ENCODE results near the gene UBTD1. TPM values are rescaled to one million over a fixed set of nuclear protein-coding genes. Genes with fewer than 3 reads are reported as not detected.

The UBTD1 gene
- total RNA-seq, 1 donor from 2014 or later, result 59.9 TPM

DNA sequence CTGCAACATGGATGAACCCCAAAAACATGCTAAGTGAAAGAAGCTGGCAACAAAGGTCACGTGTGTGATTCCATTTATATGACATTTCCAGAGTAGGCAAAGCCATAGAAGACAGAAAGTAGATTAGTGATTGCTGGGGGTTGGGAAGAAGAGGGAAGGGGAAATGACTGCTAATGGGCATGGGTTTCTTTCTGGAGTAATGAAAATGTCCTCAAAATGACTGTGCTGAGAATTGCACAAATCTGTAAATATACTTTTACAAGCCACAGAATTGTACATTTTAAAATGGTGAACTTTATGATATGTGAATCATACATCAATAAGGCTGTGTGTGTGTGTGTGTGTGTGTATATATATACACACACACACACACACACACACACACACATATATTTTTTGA lies 16.3 kb upstream of the UBTD1 start:
- DNase-seq (ENCODE audit: low read depth in 2 of 2), result no peak

DNA sequence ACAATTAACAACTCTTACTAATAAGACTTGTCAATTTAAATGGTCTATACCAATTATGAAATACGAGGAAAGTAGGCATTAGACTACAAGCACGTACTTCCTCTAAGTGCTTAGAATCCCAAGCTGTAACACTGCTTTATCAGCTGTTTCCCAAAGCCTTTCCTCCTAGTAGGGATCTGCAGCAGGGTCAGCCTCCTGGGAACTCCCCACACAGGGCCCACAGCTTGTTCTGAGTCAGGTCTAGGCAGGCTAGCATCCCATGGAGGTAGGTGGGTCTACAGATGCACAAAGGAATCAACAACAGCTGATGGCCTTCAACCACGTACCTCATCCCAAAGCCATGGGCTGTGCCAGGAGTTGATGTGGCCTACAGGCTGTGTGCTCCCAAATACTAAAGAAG lies 15.2 kb upstream of the UBTD1 start:
- peak; percentile 23 to 69 for DNase-seq (ENCODE audit: low read depth in 2 of 2)

DNA sequence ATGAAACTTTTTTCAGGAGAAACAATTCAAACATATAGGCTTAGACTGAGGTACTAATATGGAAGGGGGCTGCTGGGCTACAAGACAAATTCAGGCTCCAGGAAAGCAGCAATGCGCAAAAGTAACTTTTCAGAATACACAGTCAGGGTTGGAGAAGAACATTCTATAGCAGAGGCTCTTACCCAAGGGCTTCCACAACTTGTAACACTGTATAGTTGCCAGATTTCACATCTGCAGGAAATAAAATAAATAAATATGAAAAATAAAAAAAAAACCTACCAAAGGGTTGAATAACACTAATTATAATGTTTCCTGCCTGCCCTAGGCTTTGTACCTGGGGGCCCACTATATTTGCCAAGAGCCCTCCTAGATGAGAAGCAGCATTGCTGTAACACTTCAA lies 14.8 kb upstream of the UBTD1 start:
- peak; percentile 16 to 33 for DNase-seq (ENCODE audit: low read depth in 2 of 2)

DNA sequence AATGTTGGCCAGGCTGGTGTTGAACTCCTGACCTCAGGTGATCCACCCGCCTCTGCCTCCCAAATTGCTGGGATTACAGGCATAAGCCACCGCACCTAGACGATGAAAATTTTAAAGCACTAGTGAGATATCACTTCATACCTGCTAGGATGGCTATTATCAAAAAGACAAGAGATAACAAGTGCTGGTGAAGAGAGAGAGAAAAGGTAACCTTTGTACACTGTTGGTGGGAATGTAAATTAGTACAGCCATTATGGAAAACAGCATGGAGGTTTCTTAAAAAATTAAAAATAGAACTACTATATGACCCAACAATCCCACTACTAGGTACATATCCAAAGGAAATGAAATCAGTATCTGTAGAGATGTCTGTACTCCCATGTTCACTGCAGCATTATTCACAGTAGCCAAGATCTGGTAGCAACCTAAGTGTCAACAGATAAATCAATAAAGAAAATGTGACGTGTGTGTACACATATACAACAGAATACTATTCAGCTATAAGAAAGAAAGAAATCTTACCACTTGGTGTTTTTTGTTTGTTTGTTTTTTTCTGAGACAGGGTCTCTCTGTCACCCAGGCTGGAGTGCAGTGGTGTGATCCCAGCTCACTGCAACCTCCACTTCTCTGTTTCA lies 13.0 kb upstream of the UBTD1 start:
- DNase-seq (ENCODE audit: low read depth in 2 of 2), result no peak

DNA sequence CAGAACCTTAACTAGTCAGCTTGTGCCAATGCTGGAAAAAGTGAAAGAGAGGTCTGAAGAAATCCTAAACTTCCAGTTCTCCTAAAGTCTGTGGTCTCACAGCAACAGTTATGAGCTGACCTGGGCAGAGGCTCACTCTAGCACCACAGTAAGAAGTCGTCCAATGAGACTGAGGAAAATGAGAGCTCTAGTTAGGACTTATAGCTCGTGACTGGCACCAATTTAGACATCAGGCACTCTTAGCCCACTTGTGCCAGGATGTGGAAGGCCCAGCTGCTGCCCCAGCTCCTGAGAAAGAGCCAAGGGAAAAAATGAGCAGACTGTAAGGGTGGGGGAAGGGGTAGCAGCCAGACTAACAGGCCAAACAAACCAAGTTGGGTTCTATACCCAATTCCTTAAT lies 8.1 kb upstream of the UBTD1 start:
- peak in 1 of 2 donors; percentile 17 for DNase-seq (ENCODE audit: low read depth in 2 of 2)

DNA sequence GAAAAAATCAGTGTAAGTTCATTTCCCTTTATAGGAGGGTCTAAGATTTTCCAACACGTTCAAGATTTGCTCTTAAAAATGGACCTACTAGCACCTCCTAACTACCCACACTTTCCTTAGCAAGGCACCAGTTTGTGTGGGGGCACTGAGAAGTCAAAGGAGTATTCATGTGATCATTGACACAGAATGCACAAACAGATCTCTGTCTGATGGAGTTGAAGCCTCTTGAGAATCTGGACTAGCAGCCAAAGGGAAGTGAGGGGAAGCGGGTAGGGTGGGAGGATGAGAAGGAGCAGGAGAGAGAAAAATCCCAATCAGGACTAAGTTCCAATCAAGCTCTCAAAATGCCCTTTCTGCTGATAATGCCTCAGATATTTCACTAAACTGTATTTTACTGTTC lies 4.6 kb upstream of the UBTD1 start:
- DNase-seq (ENCODE audit: low read depth in 2 of 2), result no peak

DNA sequence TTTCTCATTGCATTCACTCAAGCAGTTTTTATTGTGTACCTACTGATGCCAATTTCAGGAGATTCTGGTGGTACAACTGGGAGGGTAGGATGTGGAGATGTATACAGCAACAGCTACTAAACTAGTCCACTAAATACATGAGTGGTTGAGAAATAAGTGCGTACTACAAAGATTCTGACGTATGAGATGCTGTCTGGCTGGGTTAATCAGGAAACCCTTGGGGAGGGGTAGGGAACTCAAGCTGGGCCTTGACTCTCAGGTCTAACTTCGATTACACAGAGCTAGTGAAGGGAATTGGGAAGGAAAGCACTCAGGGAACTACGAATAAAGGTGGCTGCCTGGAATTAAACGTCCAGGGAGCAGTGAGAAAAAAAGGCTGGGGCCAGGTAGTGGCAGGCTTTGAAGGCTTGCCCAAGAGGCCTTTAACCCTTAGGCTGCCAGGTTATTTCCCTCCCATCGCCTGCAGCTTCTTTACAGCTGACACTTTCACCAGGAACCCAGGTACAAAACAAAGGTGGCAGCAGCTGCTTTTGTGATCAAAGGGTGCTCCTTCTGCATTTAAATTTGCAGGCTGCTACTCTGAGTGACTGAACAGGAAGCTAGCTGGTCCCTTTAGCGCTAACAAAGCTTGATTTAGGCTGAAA lies 3.7 kb upstream of the UBTD1 start:
- DNase-seq (ENCODE audit: low read depth in 2 of 2), result peak in 1 of 2 donors; percentile 71

DNA sequence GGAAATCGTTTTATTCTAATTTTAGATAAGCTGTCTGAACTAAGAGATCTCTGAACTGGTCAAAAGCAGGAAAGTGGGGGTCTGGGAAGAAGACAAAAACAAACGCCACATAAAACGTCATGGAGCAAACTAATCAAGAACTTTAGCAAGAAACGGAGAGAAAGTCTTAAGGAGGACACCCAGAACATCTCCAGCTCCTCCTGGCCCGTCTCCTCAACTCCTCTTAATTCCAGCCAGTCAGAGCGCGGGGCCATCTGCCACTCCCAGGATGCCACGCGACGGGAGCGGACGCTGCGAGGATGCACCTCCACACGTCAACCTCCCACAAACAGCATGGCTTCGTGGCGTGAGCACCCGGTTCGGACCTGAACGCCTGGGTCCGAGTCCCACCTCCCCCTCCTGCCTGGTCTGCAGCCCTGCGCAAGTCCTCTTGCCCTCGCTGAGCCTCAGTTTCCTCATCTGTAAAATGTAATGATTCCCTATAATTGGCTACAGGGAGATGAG lies 1.1 kb upstream of the UBTD1 start:
- peak; percentile 78 to 84 for DNase-seq (ENCODE audit: low read depth in 2 of 2)

DNA sequence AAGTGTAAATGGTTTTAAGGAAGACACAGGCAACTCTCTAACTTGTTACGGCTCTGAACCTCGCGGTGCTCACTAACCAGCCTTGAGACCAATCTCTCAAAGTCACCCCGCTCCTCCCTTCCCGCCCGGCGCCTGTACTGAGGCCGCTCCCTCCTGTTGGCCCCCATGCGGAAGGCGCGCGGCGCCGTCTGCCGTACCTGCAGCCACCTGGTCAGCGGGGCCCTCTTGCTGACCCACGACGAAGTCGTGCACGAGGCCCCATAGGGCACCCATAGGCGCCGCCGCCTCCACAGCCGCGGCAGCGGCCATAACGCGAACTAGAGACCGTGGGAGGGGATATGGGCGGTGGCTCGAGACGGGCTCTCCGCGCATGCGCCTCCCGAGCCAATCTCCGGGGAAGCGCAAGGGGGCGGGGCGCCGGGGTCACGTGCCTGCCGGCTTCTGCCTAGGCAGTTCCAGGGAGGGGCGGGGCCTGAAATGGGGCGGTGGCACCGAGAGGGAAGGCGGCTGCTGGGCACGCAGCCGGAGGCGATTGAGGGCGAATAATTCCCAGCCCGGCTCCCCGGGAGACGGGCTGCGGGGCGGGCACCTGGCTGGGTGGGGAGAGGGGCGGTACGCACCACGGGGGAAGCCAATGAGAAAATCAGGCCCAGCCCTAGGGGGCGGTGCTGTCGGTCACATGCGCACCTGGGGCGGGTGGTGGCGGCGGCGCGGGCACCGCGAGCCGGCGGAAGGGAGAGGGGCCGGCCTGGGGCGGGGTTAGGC lies 466 bp upstream of the UBTD1 start, which contains the start of gene MMS19:
Gene MMS19 (minus strand): TSS at position 347 of the 765 bp plus-strand sequence. CDS start 38 bp downstream, at position 309.
- DNase-seq (ENCODE audit: low read depth in 2 of 2), result peak; percentile 99

DNA sequence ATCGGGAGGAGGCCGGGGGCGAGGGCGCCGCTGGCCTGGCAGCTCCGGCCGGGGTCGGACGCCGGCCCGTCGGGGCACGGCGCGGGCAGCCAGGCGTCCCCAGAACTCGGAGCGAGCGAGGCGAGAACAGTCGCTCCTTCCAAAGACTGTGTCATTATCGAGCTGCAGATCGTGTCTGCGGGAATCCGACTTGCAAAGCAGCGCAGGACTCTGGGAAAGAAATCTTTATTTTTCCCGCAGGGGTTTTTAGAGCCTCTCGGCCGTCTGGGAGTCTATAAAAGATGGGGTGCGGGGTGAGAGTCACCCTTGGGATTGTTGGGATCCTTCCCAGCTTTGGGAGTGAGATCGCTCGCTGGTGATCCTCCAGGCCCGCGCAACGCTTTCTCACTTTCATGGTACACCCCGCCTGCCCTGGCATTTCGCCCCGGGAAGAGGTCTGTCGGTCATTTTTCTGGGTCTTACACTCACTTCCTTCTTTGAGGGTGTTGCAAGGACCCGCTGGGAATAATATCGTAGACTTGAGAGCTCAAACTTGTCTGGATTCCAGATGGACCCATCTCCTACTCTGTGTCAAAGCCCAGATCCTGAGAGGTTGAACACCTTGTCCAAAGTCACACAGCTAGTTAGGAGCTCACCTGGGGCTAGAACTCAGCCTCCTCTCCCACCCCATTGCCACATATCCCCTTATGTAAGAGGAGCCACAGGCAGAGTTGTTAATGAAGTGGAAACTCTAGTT lies 1.0 kb downstream of the UBTD1 start:
- DNase-seq (ENCODE audit: low read depth in 2 of 2), result peak; percentile 13 to 38

DNA sequence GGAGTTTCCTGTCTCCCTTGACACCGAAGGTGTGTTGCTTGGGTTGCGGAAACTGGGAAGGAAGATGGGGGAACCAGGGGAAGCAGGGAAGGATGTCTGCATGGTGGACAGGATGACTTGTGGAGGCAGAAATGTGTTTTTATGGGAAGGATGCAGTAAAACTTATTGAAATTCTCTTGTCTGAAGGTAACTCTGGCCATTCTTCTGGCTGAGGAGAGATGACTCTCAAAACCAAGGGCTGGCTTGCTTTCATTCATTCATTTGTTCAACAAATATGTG lies 1.5 kb downstream of the UBTD1 start:
- peak; percentile 63 to 75 for DNase-seq (ENCODE audit: low read depth in 2 of 2)

DNA sequence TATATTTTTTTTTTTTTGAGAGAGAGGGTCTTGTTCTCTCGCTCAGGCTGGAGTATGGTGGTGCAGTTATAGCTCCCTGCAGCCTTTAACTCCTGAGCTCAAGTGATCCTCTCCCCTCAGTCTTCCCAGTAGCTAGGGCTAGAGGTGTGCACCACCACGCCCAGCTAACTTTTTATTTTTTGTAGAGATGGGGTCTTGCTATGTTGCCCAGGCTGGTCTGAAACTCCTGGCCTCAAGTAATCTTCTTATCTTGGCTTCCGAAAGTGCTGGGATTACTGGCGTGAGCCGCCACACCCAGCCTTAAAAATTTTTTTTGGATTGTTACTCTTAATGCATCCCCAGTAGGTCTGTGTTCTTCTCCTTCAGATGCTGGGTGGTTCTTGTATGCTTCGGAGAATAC lies 4.2 kb downstream of the UBTD1 start:
- no peak for DNase-seq (ENCODE audit: low read depth in 2 of 2)

DNA sequence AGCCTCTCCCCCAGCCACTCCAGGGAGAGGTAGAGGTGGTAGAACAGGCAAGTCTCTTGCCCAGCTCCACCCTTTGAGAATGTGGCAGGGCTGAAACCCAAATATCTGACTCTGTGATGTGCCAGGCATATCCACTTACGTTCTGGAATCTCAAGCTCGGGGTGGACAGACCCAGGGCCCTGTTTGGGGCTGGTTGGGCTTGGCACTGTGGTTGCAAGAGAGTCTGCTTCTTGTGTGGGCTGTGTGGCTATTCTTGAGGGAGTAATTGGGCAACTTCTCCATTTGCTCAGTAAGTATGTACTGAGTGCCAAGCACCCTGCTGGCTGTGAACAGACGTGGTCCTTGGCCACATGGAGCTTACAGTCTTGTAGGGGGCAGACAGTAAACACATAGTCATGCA lies 4.7 kb downstream of the UBTD1 start:
- DNase-seq (ENCODE audit: low read depth in 2 of 2), result no peak

DNA sequence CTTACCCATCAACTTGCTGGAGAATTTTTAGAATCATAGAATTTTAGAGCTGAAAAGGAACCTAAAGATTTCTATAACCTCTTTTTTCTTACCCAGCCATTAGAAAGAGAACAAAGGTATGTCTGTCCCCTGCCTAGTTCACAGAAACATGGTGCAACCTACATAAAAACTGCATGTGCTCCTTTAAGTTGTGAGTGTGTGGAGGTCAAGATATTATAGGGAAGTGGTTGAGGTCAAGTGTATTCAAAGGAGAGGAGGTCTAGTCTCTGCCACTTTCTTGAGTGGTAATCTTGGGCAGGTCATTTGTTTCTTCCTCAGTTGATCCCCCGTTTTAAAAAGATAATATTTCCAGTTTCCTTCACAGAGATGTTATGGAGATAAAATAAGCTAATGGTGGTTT lies 6.4 kb downstream of the UBTD1 start:
- no peak for DNase-seq (ENCODE audit: low read depth in 2 of 2)

DNA sequence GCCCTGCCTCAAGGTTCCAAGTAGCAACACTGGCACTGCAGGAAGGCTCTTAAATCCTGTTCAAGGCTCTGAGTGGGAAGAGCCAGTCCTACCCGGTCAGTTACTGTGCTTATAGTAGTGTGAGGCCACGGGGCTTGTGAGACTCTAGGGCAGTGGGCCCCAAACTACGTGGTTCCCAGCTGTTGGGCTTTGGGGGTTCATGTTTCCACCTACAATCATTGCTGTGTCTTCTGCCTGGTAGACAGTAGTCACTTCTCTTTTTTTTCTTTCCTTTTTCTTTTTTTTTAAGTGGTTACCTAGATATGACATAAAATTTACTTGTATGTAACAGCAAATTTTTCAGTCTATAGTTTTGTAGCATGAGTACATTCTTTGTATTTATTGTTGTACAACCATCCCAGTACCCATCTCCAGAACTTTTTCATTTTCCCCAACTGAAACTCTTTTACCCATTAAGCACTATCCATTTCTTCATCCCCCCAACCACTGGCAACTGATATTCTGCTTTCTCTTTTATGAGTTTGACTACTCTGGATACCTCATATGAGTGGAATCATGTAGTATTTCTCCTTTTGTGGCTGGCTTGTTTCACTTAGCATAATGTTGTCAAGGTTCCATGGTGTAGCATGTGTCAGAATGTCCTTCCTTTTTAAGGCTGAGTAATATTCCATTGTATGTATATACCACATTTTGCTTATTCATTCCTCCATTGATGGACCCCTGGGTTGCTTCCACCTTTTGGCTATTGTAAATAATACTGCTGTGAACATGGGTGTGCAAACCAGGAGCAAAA lies 7.7 kb downstream of the UBTD1 start:
- DNase-seq (ENCODE audit: low read depth in 2 of 2), result no peak

DNA sequence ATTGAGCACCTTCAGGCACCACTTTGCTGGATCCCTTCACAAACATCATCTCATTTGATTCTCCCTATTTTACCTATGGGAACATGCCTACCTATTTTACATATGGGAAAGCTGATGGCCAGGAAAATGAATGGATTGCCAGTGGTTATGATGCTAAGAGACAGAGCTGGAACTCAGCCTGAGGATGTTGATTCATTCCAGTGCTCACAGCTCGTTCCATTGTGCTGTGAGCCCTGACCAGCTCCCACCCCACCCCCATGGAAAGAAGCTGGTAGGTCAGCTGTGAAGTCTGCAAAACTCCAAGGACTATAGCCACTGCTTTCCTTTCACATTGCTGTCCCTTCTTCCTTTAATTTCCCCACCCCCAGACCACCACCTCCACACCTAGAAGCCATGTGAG lies 9.6 kb downstream of the UBTD1 start:
- DNase-seq (ENCODE audit: low read depth in 2 of 2), result peak; percentile 78 to 84

DNA sequence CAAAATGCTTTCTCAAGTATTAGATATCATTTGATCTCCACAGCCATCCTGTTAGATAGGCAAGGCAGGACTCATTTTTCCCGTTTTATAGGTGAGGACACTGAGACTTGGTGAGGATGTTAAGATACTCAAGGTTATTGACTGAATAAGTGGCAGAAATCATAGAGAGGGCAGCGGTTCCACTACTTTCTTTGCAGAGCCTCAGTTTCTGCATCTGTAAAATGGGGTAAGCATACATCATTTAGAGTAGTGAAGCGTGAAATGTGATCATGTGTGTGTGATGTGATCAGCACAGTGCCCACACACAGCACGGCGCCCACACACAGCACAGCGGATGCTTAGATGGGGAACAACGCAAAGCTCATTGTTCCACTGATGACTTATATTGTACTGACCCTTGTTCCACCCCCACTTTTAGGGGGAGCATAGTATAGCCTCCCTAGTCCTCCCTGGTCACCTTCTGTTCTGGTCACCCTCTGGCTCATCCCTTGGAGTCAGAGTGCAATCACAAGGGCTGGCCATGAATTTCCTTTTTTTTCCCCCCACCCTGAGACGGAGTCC lies 10.5 kb downstream of the UBTD1 start:
- DNase-seq (ENCODE audit: low read depth in 2 of 2), result no peak

DNA sequence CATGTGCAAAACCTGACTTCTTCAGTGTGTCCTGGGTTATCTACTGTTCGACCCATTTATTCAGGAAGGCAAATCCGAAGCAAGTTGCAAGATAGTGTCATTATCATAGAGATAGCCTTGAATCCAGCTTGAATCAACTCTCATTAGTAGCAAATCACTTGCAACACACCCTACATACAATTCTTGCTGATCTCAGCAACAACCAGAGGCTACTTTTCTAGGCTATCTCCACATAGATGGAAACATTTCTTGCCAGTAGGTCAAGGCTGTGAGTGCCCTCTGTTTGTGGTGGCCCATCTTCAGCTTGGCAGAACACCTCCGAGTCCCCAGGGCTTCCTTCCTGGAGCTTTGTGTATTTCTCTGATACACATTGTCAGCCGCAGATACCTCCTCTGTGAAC lies 12.0 kb downstream of the UBTD1 start:
- no peak for DNase-seq (ENCODE audit: low read depth in 2 of 2)

DNA sequence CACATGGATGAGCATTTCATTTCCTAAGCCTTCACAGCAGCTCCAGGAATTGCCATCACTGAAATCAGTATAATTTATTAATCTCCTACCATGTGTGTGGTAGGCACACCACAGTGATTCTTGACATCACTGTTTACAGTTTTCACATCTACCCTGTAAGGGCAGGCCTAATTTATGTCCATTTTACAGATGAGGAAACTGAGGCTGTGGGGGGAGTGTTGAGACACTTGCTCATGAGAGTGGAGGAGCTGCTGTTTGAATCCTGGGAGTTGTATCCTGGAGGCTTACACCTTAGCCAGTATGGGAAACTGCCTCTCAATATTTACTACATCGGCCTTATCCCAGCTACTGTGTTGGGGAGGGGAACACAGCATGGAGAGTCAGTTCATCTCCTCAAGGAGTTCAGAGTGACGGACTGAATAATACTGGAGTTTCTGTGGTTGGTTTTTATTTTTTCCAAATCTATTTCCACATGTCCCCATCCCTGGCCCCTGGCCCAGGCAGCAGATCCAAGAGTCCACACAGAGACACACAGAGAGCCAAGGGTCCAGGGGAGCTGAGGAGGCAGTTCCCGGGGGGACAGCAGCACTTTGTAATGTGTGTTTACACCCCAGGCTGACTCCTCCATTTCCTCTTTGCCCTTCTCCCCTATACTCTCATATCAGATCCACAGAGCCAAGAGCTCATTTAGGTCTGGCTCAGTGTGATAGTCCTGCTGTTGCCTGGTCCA lies 13.2 kb downstream of the UBTD1 start:
- no peak for DNase-seq (ENCODE audit: low read depth in 2 of 2)

DNA sequence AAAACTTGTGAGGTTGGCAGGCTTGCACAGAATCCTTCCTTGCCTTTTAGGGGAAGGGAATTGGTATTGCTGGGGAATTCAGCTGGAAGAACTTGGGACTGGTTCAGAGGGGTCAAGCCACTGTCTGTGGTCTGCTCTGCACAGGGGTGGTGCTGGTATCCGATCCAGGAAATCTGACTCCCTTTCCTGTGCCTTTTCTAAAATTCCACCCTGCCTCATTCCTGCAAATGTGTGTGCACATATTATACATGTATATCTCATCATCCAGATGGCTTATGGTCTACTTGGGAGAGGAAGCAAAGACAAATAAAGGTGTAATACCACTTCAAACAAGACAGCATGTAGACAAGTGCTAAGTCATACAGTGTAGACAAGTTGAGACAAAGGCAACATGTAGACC lies 14.3 kb downstream of the UBTD1 start:
- no peak for DNase-seq (ENCODE audit: low read depth in 2 of 2)

Data from lung microvascular endothelial cell (primary cell).